Measurements from ENCODE around the gene ZCCHC4. TPM values are rescaled to one million over a fixed set of nuclear protein-coding genes. Genes with fewer than 3 reads are reported as not detected.

The ZCCHC4 gene
- total and polyA plus RNA-seq, 2 of the 8 experiments (the other 6 are each of a cell fraction or from before 2014, with no cell fraction given), result 9.8 to 12.5 TPM

- TF ChIP-seq KDM1A (IDR thresholded peaks at IDR 0.05; ENCODE audit: borderline replicate concordance, low read length) (no peak), ATF2 (IDR thresholded peaks at IDR 0.05; ENCODE audit: low read length) (no peak), RAD21 (IDR thresholded peaks at IDR 0.05 in 1 of 2, conservative IDR thresholded peaks at IDR 0.05 in 1 of 2; ENCODE audit: low read depth in 2 of 2, low read length in 2 of 2) (no peak)
Observed at GRCh38 chr4:25397305-25397704, 84.7 kb downstream of the ZCCHC4 start (continued).
